GM10248 (cell line): ENCODE measurements around the gene MYO9A.

Experiments used
- CTCF ChIA-PET: fragments of 300-600 bp; sonication (Branson Sonifier 250); formaldehyde crosslinking; extraction: SDS; loops from one replicate; lab custom pipeline; 2021; ENCODE audit warnings: antibody characterized with exemption; lab: Yijun Ruan, JAX
- POLR2A ChIA-PET: fragments of 350-650 bp; sonication (Branson Sonifier 250); formaldehyde crosslinking; extraction: SDS; loops from one replicate; lab custom pipeline; 2020; ENCODE audit warnings: antibody characterized with exemption; lab: Yijun Ruan, JAX
- DNase-seq: peaks from one replicate; pipeline ENCODE4 v3.0.0; 2012; ENCODE audit errors: extremely low spot score
- CTCF ChIP-seq: IDR thresholded peaks from 2 replicates; pipeline ENCODE4 v1.5.1; 2012; ENCODE audit warnings: mild to moderate bottlenecking, low read depth; ENCODE audit errors: extremely low read depth, missing control alignments, control extremely low read depth

The MYO9A gene

GRCh38 chr15:72154316-72154715 is 36.4 kb upstream of the MYO9A start:
- DNase-seq: no peak
- no peak for TF ChIP-seq CTCF
- POLR2A ChIA-PET: no interaction called here
- CTCF ChIA-PET: interaction anchor here (1.0 to 3.1 kb wide), 7 partner anchors 11 to 411 kb away, joined by 3 to 15 read pairs (median 5); no protein-coding TSS in a partner anchor

- CTCF ChIA-PET: interaction anchor here (0.8 to 3.1 kb wide), 11 partner anchors 10 to 414 kb away, joined by 3 to 15 read pairs (median 4); no protein-coding TSS in a partner anchor
- no peak for DNase-seq
- TF ChIP-seq CTCF: no peak
- POLR2A ChIA-PET: interaction anchor here (0.6 kb wide), 1 partner anchor 47 kb away, joined by 3 read pairs; no protein-coding TSS in a partner anchor
Measured at GRCh38 chr15:72153269-72154000, 35.5 kb upstream of the MYO9A start.

- ChIA-PET POLR2A (no interaction called here), CTCF (interaction anchor here (1.5 to 4.8 kb wide), 2 partner anchors 9 to 16 kb away, joined by 5 to 27 read pairs; no protein-coding TSS in a partner anchor)
- no peak for DNase-seq
- TF ChIP-seq CTCF: no peak
Measured at GRCh38 chr15:72147418-72147817, 29.5 kb upstream of the MYO9A start.

- POLR2A ChIA-PET: no interaction called here
- CTCF ChIA-PET: interaction anchor here (0.8 to 4.8 kb wide), 3 partner anchors 9 to 394 kb away, joined by 4 to 27 read pairs (median 5); no protein-coding TSS in a partner anchor
Measured at GRCh38 chr15:72146934-72147333, 29.0 kb upstream of the MYO9A start.

GRCh38 chr15:72146221-72146620 is 28.3 kb upstream of the MYO9A start:
- POLR2A ChIA-PET: no interaction called here
- CTCF ChIA-PET: interaction anchor here (0.6 to 4.8 kb wide), 3 partner anchors 10 to 394 kb away, joined by 3 to 27 read pairs (median 4); no protein-coding TSS in a partner anchor
- DNase-seq: no peak
- TF ChIP-seq CTCF: no peak

More at GRCh38 chr15:72146934-72147333, 29.0 kb upstream of the MYO9A start:
- no peak for DNase-seq
- no peak for TF ChIP-seq CTCF

- no peak for TF ChIP-seq CTCF
- CTCF ChIA-PET: interaction anchor here (0.7 to 3.4 kb wide), 6 partner anchors 9 to 388 kb away, joined by 3 to 18 read pairs (median 4); no protein-coding TSS in a partner anchor
- peak; percentile 85 for DNase-seq
- POLR2A ChIA-PET: interaction anchor here (1.0 kb wide), 1 partner anchor 23 kb away, joined by 5 read pairs; the partner anchor contains the start of genes MYO9A and SENP8
Measured at GRCh38 chr15:72141171-72142084, 23.5 kb upstream of the MYO9A start.
